Measurements from ENCODE around the gene KRTAP12-1.

KRTAP12-1 gene, protein sequence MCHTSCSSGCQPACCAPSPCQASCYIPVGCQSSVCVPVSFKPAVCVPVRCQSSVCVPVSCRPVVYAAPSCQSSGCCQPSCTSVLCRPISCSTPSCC

DNA sequence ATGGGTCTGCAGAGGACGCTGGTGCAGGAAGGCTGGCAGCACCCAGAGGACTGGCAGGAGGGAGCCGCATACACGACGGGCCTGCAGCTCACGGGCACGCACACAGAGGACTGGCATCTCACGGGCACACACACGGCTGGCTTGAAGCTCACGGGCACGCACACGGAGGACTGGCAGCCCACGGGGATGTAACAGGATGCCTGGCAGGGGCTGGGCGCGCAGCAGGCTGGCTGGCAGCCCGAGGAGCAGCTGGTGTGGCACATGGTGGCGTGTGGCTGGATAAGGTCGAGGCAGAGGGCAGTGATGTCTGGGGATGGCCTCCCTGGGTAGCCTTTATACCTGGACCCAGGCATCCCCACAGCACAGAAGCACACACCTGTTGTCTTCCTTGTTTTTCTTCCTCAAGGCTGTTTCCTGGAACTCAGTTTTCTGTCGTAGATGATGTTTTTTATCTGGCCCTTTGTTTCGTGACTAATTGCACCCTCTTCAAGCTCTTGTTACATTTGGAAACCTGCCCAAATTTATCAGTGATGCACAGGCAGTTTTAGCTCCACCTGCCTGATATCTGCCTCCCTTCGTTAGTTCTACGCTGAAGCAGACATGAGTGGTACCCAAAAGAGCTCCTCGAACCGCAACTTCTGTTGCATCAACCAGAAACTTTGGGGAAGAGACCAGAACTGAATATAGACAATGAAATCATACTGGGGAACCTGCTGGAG is at the start of gene KRTAP12-1:
Gene KRTAP12-1, minus strand, starts transcription at position 303 of the 719 bp plus-strand sequence. Its CDS starts 40 bp downstream, at position 263.
- Histone ChIP-seq H3K9me3 (replicated peaks in 1 of 11) (peaks cover 0 to 4% (median 0%) of the 10 kb centered on the region in 11 experiments; a peak in 1 of 22 replicates), H3K27me3 (no peaks in the 10 kb centered on the region; a peak in 1 of 22 replicates), H3K36me3 (no peaks in the 10 kb centered on the region), H3K4me3 (no peak within 1 kb of the TSS), H3K27ac (no peak within 1 kb of the TSS), H3K9ac (no peak within 1 kb of the TSS), H3K4me2 (no peak within 1 kb of the TSS), H4K20me1 (no peaks in the 10 kb centered on the region), H3K4me1 (peaks cover 0 to 9% (median 0%) of the 10 kb centered on the region in 10 experiments; a peak in 3 of 20 replicates)
- no peak for TF ChIP-seq Cebpa-rat (IDR thresholded peaks at IDR 0.05)

DNA sequence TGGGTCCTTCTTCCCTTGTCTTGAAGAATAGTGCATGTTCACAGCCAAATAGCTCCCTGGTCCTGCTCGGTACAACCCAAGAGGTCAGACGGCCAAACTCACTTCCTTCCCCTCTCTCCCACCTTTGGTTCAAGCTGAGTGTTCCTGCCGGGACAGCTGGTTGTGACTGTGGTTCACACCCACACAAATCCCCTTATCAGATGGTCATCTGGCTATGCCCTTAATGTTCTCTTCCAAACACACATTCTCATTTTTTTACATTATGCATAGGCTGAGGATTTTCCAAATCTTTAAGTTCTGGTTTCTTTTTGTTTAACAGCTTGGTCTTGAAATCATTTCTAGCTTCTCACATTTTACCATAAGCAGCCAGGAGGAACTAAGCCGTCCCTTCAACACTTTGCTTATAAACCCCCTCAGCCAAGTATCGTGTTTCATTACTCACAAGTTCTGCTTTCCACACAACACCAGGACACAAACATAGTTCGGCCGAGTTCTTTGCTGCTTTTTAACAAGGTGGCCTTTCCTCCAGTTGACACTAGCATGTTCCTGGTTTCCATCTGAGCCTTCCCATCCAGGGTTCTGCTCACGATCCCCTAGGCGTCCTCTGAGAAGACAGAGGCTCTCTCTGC is 49.1 kb upstream of the KRTAP12-1 start:
- Histone ChIP-seq H3K4me1 (peaks cover 26 to 55% (median 45%) of the 10 kb centered on the region in 10 experiments), H3K27ac (no peak overlapping the region), H4K20me1 (no peaks in the 10 kb centered on the region), H3K4me2 (peak overlapping the region in 9 of 11 experiments; percentile 8 to 90 (median 48); a peak in 12 of 22 replicates), H3K4me3 (no peak overlapping the region), H3K9ac (no peak overlapping the region), H3K9me3 (replicated peaks in 1 of 11) (no peaks in the 10 kb centered on the region), H3K36me3 (no peaks in the 10 kb centered on the region), H3K27me3 (no peaks in the 10 kb centered on the region; a peak in 1 of 22 replicates)
- no peak for TF ChIP-seq Cebpa-rat (IDR thresholded peaks at IDR 0.05)

DNA sequence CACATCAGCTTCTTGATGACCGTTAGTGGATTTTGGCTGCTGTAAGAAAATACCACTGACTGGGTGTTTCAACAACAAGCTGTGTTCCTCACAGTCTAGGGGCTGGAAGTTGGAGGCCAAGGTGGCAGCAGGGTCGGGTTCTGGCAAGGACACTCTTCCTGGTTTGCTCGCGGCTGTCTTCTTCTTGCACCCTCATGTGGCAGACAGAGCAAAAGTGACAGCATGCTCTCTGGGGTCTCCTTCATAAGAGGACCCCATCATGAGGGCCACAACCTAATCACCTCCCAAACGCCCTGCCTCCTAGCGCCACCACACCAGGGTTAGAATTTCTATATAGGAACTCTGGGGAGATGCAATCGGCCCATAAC is 48.0 kb upstream of the KRTAP12-1 start:
- TF ChIP-seq Cebpa-rat (IDR thresholded peaks at IDR 0.05) = no peak
- Histone ChIP-seq H3K36me3 (no peaks in the 10 kb centered on the region), H3K4me1 (peaks cover 20 to 50% (median 35%) of the 10 kb centered on the region in 10 experiments), H3K27me3 (peaks cover 0 to 8% (median 0%) of the 10 kb centered on the region in 11 experiments; a peak in 4 of 22 replicates), H4K20me1 (no peaks in the 10 kb centered on the region), H3K27ac (no peak overlapping the region), H3K4me3 (no peak overlapping the region), H3K9ac (no peak overlapping the region), H3K4me2 (no peak overlapping the region), H3K9me3 (replicated peaks in 1 of 11) (no peaks in the 10 kb centered on the region)

DNA sequence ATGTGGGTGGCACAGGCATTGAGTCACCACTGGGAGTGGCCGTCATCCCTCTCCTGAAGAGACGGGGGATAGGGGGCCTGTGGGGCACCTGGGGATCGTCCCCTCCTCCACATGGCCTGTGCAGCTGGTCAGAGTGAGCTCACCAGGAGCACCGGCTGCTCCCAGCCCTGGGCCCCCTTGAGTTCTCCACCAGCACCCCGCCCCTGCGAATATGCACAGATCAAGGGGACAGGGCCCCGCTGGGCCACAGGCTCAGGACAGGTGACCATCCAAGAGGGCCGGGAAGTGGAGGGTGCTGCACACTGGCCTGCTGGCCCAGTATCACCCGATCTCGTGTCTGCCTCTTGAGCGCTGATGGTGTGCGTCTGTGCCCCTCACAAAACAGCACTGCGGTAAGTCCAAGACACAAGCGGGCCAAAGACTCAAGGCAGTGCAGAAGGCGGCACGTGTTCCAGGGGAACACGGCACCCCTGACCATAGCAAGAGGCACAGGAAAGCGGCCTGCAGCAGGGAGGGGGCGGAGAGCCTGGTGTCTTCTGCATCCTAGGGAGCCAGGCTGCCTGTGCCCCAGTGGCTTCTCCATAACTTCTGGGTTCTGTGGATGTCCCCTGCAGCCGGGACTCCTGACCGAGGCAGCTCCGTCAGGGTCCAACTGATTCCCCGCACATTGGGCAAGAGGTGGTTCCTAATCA is 47.5 kb upstream of the KRTAP12-1 start:
- Histone ChIP-seq H3K4me2 (no peak overlapping the region), H4K20me1 (no peaks in the 10 kb centered on the region), H3K4me3 (no peak overlapping the region), H3K27ac (no peak overlapping the region), H3K9ac (no peak overlapping the region), H3K9me3 (replicated peaks in 1 of 11) (no peaks in the 10 kb centered on the region), H3K36me3 (no peaks in the 10 kb centered on the region), H3K4me1 (peaks cover 20 to 50% (median 31%) of the 10 kb centered on the region in 10 experiments), H3K27me3 (peaks cover 0 to 13% (median 0%) of the 10 kb centered on the region in 11 experiments; a peak in 4 of 22 replicates)
- TF ChIP-seq Cebpa-rat (IDR thresholded peaks at IDR 0.05) = no peak

DNA sequence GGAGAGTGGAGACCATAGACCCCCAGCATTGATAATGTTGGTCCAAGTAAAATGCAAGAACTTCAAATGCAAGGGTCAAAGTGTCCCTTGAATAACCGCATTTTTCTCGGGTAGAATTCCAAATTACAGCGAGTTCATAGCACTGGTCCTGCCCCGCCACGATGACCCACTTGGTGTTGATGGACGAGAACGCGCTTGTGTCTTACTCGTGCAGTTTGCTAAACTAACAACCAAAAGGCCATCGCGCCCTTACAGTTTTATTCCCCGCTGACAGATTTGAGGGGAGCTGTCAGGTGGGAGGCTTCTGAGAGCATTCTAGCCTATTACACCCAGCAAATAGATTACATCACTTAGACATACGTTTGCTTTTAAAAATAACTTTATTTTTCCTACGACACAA is 46.8 kb upstream of the KRTAP12-1 start:
- H3K4me1 ChIP-seq = peaks cover 20 to 50% (median 30%) of the 10 kb centered on the region in 10 experiments
- no peaks in the 10 kb centered on the region for H3K9me3 ChIP-seq (replicated peaks in 1 of 11)
- no peak overlapping the region for H3K27ac ChIP-seq
- H4K20me1 ChIP-seq = no peaks in the 10 kb centered on the region
- no peak overlapping the region for H3K9ac ChIP-seq
- no peak overlapping the region for H3K4me2 ChIP-seq
- H3K36me3 ChIP-seq = no peaks in the 10 kb centered on the region
- no peak for TF ChIP-seq Cebpa-rat (IDR thresholded peaks at IDR 0.05)
- peaks cover 0 to 20% (median 0%) of the 10 kb centered on the region in 11 experiments; a peak in 8 of 22 replicates for H3K27me3 ChIP-seq
- no peak overlapping the region for H3K4me3 ChIP-seq

DNA sequence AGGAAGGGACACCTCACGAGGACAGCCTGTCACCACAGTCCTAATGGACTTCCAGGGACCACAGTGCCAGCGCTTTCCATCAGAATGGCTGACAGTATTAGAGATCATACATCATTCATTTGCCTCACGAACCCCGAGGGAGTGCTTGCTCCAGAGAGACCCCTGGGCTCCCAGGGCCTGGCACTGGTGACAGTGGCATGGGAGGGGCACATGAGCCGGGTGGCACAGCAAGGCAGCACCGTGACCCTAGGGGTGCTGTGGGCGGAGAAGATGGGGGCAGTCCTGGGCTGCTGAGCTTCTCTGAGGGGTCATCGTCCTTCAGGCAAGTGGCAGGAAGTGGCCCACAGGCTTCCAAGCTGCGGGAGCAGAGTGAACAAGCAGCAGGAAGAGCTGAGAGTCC is 45.8 kb upstream of the KRTAP12-1 start:
- Histone ChIP-seq H3K9me3 (replicated peaks in 1 of 11) (no peaks in the 10 kb centered on the region), H3K27me3 (peaks cover 0 to 30% (median 0%) of the 10 kb centered on the region in 11 experiments; a peak in 9 of 22 replicates), H3K36me3 (no peaks in the 10 kb centered on the region), H3K4me3 (no peak overlapping the region), H4K20me1 (no peaks in the 10 kb centered on the region), H3K27ac (no peak overlapping the region), H3K4me1 (peaks cover 24 to 50% (median 30%) of the 10 kb centered on the region in 10 experiments), H3K4me2 (no peak overlapping the region), H3K9ac (no peak overlapping the region)
- TF ChIP-seq Cebpa-rat (IDR thresholded peaks at IDR 0.05) = no peak

DNA sequence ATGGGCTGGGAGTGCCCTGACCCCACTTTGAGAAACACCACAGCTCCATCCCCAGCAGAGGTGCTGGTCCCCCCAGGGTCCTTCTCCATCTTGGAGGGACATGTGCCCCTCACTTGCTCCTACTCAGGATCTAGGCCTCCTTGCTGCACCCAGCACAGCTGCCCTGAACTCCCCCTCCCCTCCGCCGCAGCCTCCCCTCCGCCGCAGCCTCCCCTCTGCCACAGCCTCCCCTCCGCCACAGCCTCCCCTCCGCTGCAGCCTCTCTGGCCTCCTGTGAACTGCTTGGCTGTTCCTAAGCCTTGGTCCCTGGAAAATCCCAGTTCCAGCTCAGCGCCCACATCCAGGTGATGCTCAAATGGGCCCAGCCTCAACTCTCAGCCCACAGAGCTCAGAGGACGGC is 45.4 kb upstream of the KRTAP12-1 start:
- H3K9me3 ChIP-seq (replicated peaks in 1 of 11) = no peaks in the 10 kb centered on the region
- H3K4me1 ChIP-seq = peaks cover 24 to 50% (median 30%) of the 10 kb centered on the region in 10 experiments
- no peak overlapping the region for H3K27ac ChIP-seq
- H3K27me3 ChIP-seq = peaks cover 0 to 33% (median 0%) of the 10 kb centered on the region in 11 experiments; a peak in 9 of 22 replicates
- no peaks in the 10 kb centered on the region for H3K36me3 ChIP-seq
- no peaks in the 10 kb centered on the region for H4K20me1 ChIP-seq
- no peak for TF ChIP-seq Cebpa-rat (IDR thresholded peaks at IDR 0.05)
- H3K4me2 ChIP-seq = no peak overlapping the region
- H3K4me3 ChIP-seq = no peak overlapping the region
- H3K9ac ChIP-seq = no peak overlapping the region

DNA sequence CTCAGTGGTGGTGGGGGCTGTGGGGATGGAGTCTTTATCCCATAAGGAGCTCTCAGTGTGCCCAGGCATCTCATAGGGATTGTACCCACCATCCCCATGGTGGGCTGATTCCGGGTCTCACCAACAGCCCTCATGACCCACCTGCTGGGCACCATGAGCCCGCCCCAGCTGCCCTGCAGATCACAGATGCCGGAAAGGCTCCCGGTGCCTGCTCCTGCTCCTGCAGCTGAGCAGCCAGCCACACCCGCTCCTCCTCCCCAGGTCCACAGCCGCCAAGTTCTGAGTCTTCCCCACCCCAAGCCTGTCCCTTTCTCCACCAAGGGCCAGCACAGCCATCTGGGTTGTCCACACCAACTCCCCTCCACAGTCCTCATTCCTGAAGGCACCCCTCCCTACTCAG is 44.9 kb upstream of the KRTAP12-1 start:
- Histone ChIP-seq H3K27ac (no peak overlapping the region), H3K4me2 (no peak overlapping the region), H3K9me3 (replicated peaks in 1 of 11) (no peaks in the 10 kb centered on the region), H3K9ac (no peak overlapping the region), H3K27me3 (peaks cover 0 to 33% (median 0%) of the 10 kb centered on the region in 11 experiments; a peak in 9 of 22 replicates), H3K36me3 (no peaks in the 10 kb centered on the region), H3K4me1 (peaks cover 22 to 50% (median 30%) of the 10 kb centered on the region in 10 experiments), H3K4me3 (no peak overlapping the region), H4K20me1 (no peaks in the 10 kb centered on the region)
- TF ChIP-seq Cebpa-rat (IDR thresholded peaks at IDR 0.05) = no peak

DNA sequence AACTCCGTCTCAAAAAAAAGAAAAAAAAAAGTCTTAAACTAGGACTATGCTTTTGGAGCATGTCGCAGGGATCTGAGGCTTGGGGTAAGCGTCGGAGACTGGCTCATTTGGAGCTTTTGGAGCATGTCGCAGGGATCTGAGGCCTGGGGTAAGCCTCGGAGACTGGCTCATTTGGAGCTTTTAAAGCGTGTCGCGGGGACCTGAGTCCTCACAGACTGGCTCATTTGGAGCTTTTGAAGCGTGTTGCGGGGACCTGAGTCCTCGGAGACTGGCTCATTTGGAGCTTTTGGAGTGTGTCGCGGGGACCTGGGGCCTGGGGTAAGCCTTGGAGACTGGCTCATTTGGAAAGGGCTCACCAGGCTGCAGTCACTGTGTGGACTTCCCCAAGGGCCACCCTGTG is 43.0 kb upstream of the KRTAP12-1 start:
- TF ChIP-seq Cebpa-rat (IDR thresholded peaks at IDR 0.05) = no peak

More for the DNA sequence above, 43.0 kb upstream of the KRTAP12-1 start:
- Histone ChIP-seq H4K20me1 (no peaks in the 10 kb centered on the region), H3K9ac (no peak overlapping the region), H3K4me2 (peak overlapping the region in 3 of 11 experiments; percentile 4 to 92 (median 28); a peak in 5 of 22 replicates), H3K4me3 (no peak overlapping the region), H3K27me3 (peaks cover 0 to 38% (median 7%) of the 10 kb centered on the region in 11 experiments; a peak in 11 of 22 replicates), H3K36me3 (no peaks in the 10 kb centered on the region), H3K9me3 (replicated peaks in 1 of 11) (no peaks in the 10 kb centered on the region), H3K4me1 (peaks cover 17 to 37% (median 21%) of the 10 kb centered on the region in 10 experiments), H3K27ac (no peak overlapping the region)
